Cardiac muscle cell (in vitro differentiated cells and primary cell): ENCODE results near the gene WFDC2. TPM values are rescaled to one million over a fixed set of nuclear protein-coding genes. Genes with fewer than 3 reads are reported as not detected.
"Not testable (repeated sequence)": the region's sequence is repeated elsewhere in the genome, so short reads cannot be mapped to it uniquely, and the experiment has no call there.

ENCODE experiments used
- DNase-seq, 2 donors: peaks; one replicate each; pipeline versions ENCODE4 v3.0.0 to v3.0.0-alpha.2; 2010 to 2017; ENCODE audit warnings: low read depth in 1 of 2, low spot score in 1 of 2
- H3K27ac ChIP-seq: fragments of 200-600 bp; sonication (generic); 2 replicates; pipeline ENCODE4 v1.5.1; 2016
- H3K27me3 ChIP-seq: fragments of 200-600 bp; sonication (generic); 2 replicates; pipeline ENCODE4 v1.6.0; 2016; ENCODE audit warnings: control low read depth
- H3K36me3 ChIP-seq: fragments of 200-600 bp; sonication (generic); 2 replicates; pipeline ENCODE4 v1.5.1; 2016; ENCODE audit warnings: control low read depth
- H3K4me1 ChIP-seq: fragments of 200-600 bp; sonication (generic); 2 replicates; pipeline ENCODE4 v1.8.1; 2017; ENCODE audit warnings: low read depth, mild to moderate bottlenecking, mixed run types
- H3K4me3 ChIP-seq: fragments of 200-600 bp; sonication (generic); 2 replicates; pipeline ENCODE4 v1.5.1; 2016; ENCODE audit warnings: mild to moderate bottlenecking
- H3K9me3 ChIP-seq: fragments of 200-600 bp; sonication (generic); 2 replicates; pipeline ENCODE4 v1.5.1; 2017; ENCODE audit warnings: low read depth, mild to moderate bottlenecking, control low read depth
- CTCF ChIP-seq: IDR thresholded peaks from 2 replicates; pipeline ENCODE4 v1.5.1; 2012; ENCODE audit warnings: low read depth, mild to moderate bottlenecking, low read length
- polyA plus RNA-seq: library from polyadenylated mRNA; unstranded; fragments of >200 nt; fragmentation: Nextera tagmentation; extraction: Ambion mirVana; gene quantifications from 2 replicates; pipeline ENCODE4 v1.2.1, GENCODE V29; 2016
- total RNA-seq: library from RNA; depleted of rRNA; stranded (reverse); fragments of >200 nt; gene quantifications from 2 replicates; pipeline ENCODE4 v1.2.3, GENCODE V29; 2016

The WFDC2 gene
- total and polyA plus RNA-seq, 2 experiments from 2014 or later, result 0.95 to 7.5 TPM

GRCh38 chr20:45470937-45471336 lies 1.4 kb downstream of the WFDC2 start:
- H3K27me3 ChIP-seq, result peaks cover 28% of the 10 kb centered on the region
- H3K27ac ChIP-seq, result no peak overlapping the region
- no peaks in the 10 kb centered on the region for H3K36me3 ChIP-seq
- peaks cover 4% of the 10 kb centered on the region for H3K4me1 ChIP-seq
- TF ChIP-seq CTCF, result peak; percentile 13
- peak; percentile 17 to 23 for DNase-seq
- H3K4me3 ChIP-seq, result peak overlapping the region; percentile 41
- no peaks in the 10 kb centered on the region for H3K9me3 ChIP-seq

- not testable (repeated sequence) for H3K27ac ChIP-seq
Observed at GRCh38 chr20:45472286-45472685, 2.7 kb downstream of the WFDC2 start.

GRCh38 chr20:45477530-45478148 lies 8.1 kb downstream of the WFDC2 start:
- H3K27ac ChIP-seq, H3K36me3 ChIP-seq, H3K4me1 ChIP-seq, H3K27me3 ChIP-seq, H3K4me3 ChIP-seq, DNase-seq, H3K9me3 ChIP-seq: not testable (repeated sequence)

More at GRCh38 chr20:45472286-45472685, 2.7 kb downstream of the WFDC2 start:
- not testable (repeated sequence) for H3K4me1 ChIP-seq, H3K9me3 ChIP-seq, DNase-seq, H3K36me3 ChIP-seq, H3K4me3 ChIP-seq
- H3K27me3 ChIP-seq, result peaks cover 26% of the 10 kb centered on the region

GRCh38 chr20:45479822-45480221 lies 10.3 kb downstream of the WFDC2 start:
- Histone ChIP-seq H3K36me3 (no peaks in the 10 kb centered on the region), H3K9me3 (no peaks in the 10 kb centered on the region), H3K27ac (no peak overlapping the region), H3K4me3 (no peak overlapping the region), H3K27me3 (no peaks in the 10 kb centered on the region), H3K4me1 (no peaks in the 10 kb centered on the region)
- no peak for TF ChIP-seq CTCF
- DNase-seq, result no peak

- Histone ChIP-seq H3K27ac (no peak overlapping the region), H3K9me3 (no peaks in the 10 kb centered on the region), H3K4me3 (no peak overlapping the region), H3K27me3 (no peaks in the 10 kb centered on the region), H3K36me3 (no peaks in the 10 kb centered on the region), H3K4me1 (no peaks in the 10 kb centered on the region)
- no peak for TF ChIP-seq CTCF
- DNase-seq, result no peak
Observed at GRCh38 chr20:45484676-45485075, 15.1 kb downstream of the WFDC2 start.

- Histone ChIP-seq H3K27ac (no peak overlapping the region), H3K36me3 (no peaks in the 10 kb centered on the region), H3K9me3 (no peaks in the 10 kb centered on the region), H3K27me3 (no peaks in the 10 kb centered on the region), H3K4me1 (no peaks in the 10 kb centered on the region), H3K4me3 (no peak overlapping the region)
- DNase-seq, result no peak
- TF ChIP-seq CTCF, result no peak
Observed at GRCh38 chr20:45485388-45485787, 15.8 kb downstream of the WFDC2 start.
